GM10266 (cell line): ENCODE results near the gene AMHR2.

Source experiments
- DNase-seq: peaks from one replicate; pipeline ENCODE4 v3.0.0; 2012; ENCODE audit errors: extremely low spot score
- TF ChIP-seq, protein P1 (sequence below): IDR thresholded peaks from 2 replicates; pipeline ENCODE4 v1.5.1; 2012; ENCODE audit warnings: mild to moderate bottlenecking, low read depth; ENCODE audit not compliant: control insufficient read depth, insufficient read depth; ENCODE audit errors: missing control alignments

AMHR2 gene

DNA sequence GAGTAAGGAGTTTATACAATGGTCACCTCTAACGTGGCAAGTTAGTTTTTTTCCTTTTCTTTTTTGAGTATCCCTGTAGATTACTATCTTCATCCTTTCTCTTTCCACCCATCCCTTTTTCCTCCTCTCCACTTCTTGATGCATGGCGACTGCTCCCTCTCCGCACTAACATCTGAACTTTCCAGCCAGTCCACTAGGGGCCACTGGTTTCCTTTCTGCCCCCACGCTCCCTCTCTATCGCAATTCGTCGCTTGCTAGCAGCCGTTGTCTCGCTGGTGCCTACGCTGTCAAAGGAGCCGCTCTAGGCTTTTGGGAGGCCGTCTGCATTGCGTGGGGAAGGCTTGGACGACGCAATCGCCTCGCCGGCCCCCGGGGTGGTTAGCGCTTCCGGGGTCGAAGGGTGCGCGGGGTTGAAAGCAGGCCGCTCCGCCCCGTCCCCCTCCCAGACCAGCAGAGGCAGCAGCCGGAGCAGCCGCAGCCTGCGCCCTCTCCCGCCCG lies 28.1 kb downstream of the AMHR2 start, which contains the start of gene PCBP2:
Gene PCBP2 (plus strand): TSS at position 442 of the 498 bp plus-strand sequence. CDS start 2,699 bp downstream, outside the sequence.
- DNase-seq, result peak; percentile 97
- TF ChIP-seq, protein P1, sequence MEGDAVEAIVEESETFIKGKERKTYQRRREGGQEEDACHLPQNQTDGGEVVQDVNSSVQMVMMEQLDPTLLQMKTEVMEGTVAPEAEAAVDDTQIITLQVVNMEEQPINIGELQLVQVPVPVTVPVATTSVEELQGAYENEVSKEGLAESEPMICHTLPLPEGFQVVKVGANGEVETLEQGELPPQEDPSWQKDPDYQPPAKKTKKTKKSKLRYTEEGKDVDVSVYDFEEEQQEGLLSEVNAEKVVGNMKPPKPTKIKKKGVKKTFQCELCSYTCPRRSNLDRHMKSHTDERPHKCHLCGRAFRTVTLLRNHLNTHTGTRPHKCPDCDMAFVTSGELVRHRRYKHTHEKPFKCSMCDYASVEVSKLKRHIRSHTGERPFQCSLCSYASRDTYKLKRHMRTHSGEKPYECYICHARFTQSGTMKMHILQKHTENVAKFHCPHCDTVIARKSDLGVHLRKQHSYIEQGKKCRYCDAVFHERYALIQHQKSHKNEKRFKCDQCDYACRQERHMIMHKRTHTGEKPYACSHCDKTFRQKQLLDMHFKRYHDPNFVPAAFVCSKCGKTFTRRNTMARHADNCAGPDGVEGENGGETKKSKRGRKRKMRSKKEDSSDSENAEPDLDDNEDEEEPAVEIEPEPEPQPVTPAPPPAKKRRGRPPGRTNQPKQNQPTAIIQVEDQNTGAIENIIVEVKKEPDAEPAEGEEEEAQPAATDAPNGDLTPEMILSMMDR, result peak; percentile 95

DNA sequence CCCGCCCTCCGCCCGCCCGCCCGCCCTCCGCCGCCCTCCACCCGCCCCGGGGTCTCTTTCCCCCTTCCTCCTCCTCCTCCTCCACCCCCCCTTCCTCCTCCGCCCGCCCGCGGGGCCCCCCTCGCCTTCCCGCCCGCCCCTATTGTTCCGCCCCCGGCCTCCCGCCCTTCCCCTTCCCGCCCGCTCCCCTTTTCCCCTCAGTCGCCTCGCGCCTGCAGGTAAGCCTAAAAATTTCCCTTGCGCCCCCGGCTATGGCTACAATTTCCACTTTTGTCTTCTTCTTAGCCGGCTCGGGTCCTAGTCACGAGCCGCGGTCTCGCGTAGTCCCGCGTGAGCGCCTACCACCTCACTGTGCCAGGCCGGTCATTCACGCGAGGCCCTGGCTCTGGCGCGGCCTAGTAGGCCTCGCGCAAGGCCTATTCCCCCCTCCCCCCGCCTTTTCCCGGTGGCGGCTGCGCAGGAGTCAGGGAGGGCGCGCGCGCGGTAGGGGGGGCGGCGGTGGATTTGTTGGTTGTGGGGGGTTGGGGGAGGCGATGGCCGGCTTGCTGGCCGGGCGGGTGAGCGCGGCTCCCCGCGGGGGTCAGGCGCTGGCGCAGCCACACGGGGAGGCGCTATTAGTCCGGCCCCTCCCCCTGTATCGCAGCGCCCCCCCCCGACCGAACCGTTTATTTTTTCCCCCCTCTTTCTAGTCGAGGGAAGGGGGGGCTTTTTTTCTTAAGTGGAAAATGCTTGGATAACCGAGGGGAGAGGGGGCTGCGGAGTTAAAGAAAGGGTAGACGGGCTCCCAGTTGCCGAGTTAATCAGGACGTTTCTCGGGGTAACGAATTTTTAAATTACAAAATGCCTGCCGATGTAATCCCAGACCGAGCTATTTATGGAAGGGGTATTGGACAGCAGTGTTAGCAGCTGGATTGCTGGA lies 28.8 kb downstream of the AMHR2 start:
- peak; percentile 87 for DNase-seq
- TF ChIP-seq, protein P1, result peak; percentile 39

DNA sequence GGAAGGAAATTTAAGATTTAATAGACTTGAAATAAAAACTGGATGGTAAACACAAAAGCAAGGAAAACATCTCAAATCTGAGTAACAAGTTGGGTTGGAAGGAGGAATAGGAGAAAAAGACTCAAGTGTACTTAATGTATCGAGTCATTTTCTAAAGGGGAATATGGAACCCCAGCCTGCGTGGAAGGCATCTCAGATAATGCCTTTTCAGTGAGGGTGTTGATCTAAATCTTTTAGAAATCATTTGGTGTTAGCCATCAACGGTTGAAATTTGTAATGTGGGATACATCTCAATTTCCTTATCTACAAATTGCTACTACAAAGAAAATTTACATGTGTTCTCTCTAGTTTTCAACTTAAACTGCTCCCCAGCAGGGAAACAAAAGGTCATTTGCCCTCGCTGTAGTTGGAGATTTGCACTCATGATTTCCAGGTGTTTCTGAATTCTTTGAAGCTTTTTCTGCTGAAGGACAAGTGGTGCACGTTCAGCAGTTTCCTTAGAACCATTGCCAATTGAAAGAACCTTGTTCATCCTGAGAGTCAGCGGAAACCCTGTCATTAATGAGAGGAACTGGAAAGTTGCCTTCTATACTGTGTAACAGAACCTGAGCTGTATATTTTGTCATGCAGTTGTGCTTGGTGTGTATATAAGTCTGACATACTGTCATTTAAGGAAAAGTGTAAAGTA lies 30.4 kb downstream of the AMHR2 start:
- TF ChIP-seq, protein P1, result no peak
- DNase-seq, result no peak

DNA sequence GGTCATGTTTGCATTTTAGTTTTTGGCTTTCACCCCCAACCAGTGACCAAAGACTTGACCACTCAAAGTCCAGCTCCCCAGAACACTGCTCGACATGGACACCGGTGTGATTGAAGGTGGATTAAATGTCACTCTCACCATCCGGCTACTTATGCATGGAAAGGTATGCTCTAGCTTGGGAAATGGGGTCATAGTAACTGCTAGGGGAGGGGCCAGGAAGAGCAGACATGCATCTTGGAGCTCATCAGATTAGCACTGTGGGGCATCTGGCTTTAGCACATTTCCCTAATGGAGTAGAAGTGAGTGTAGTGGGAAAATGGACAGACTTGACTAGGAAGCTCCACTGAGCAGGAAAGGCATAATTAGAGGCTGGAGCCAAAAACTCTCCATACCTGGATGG lies 31.1 kb downstream of the AMHR2 start:
- TF ChIP-seq, protein P1, result no peak
- no peak for DNase-seq

DNA sequence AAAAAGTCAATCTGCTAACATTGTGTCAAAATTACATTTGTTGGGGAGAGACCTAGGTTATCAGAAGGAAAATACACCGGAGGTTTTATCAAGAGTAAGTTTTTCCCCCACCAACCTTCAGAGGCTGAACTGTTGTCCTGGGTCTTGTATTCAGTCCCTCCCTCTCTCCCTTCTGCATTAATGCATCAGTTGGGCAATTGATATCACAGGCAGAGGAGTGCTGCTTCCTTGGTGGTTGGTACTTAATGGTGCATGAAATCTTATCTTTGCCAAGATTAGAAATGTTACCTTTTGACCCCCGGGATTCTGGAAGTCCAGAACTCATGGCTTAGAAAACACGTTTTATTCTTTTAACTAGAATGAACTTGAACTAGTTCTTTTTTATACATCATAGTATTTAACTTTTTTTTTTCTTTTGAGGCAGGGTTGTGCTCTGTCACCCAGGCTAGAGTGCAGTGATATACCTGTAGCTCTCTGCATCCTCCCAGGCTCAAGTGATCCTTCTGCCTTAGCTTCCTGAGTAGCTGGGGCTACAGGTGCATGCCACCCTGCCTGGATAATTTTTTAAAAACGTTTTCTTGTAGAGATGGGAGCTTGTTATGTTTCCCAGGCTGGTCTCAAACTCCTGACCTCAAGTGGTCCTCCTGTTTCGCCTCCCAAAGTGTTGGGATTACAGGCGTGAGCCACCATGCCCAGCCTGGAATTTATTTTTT lies 33.2 kb downstream of the AMHR2 start:
- no peak for DNase-seq
- TF ChIP-seq, protein P1, result no peak

DNA sequence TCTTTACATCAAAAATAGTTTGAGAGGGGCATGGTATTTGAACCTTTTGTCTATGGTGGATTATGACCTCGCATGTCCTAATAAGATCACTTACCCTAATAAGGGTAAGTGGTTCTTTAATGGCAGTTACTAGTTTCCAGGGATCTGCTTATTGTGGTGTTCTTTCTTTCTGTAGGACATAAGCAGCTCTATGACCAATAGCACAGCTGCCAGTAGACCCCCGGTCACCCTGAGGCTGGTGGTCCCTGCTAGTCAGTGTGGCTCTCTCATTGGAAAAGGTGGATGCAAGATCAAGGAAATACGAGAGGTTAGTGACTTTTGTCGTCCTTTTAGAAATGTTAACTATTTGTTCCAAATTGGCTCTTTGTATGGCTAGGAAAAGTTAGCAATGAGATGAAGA lies 35.4 kb downstream of the AMHR2 start:
- TF ChIP-seq, protein P1, result no peak
- DNase-seq, result no peak
